Glutamatergic neuron (in vitro differentiated cells): Measurements from ENCODE around the gene TOMM40L. TPM values are rescaled to one million over a fixed set of nuclear protein-coding genes. Genes with fewer than 3 reads are reported as not detected.

Experiments used
- DNase-seq: peaks from one replicate; pipeline ENCODE4 v3.0.0; 2022
- H3K27ac Mint-ChIP-seq: one replicate; pipeline ENCODE4 v1.8.0; 2020; ENCODE audit warnings: mild to moderate bottlenecking, mixed read lengths, inconsistent platforms; ENCODE audit not compliant: unreplicated experiment
- H3K27me3 Mint-ChIP-seq: one replicate; pipeline ENCODE4 v1.8.0; 2020; ENCODE audit warnings: mild to moderate bottlenecking, moderate library complexity, mixed read lengths, inconsistent platforms; ENCODE audit not compliant: unreplicated experiment
- H3K36me3 Mint-ChIP-seq: one replicate; pipeline ENCODE4 v1.8.0; 2020; ENCODE audit warnings: mild to moderate bottlenecking, mixed read lengths, inconsistent platforms; ENCODE audit not compliant: unreplicated experiment
- H3K4me1 Mint-ChIP-seq: one replicate; pipeline ENCODE4 v1.8.0; 2020; ENCODE audit warnings: mild to moderate bottlenecking, low read depth, mixed read lengths, inconsistent platforms; ENCODE audit not compliant: unreplicated experiment
- H3K4me3 Mint-ChIP-seq: one replicate; pipeline ENCODE4 v1.8.0; 2020; ENCODE audit warnings: mild to moderate bottlenecking, mixed read lengths, inconsistent platforms; ENCODE audit not compliant: unreplicated experiment
- H3K9me3 Mint-ChIP-seq: one replicate; pipeline ENCODE4 v1.8.0; 2020; ENCODE audit warnings: mild to moderate bottlenecking, moderate library complexity, mixed read lengths, inconsistent platforms; ENCODE audit not compliant: unreplicated experiment
- CTCF ChIP-seq: fragments of 200-600 bp; sonication (generic); IDR thresholded peaks from one replicate; pipeline ENCODE4 v1.5.0; 2021; ENCODE audit not compliant: partially characterized antibody, unreplicated experiment
- total RNA-seq: library from RNA; stranded (reverse); fragmentation: NEBNext Ultra II Directional; extraction: Animal tissue kit (Norgen Biotek cat#: 25700); gene quantifications from one replicate; pipeline ENCODE4 v1.2.1, GENCODE V29; 2021; ENCODE audit not compliant: unreplicated experiment

Gene TOMM40L
- total RNA-seq, 1 donor from 2014 or later = 20.7 TPM

GRCh38 chr1:161192476-161193465 is 33.1 kb upstream of the TOMM40L start:
- H3K27me3 Mint-ChIP-seq = peaks cover 8% of the 10 kb centered on the region
- peaks cover 13% of the 10 kb centered on the region for H3K4me1 Mint-ChIP-seq
- H3K36me3 Mint-ChIP-seq = no peaks in the 10 kb centered on the region
- peak overlapping the region; percentile 36 for H3K4me3 Mint-ChIP-seq
- TF ChIP-seq CTCF = peak; percentile 88
- DNase-seq = peak; percentile 68
- H3K9me3 Mint-ChIP-seq = peaks cover 2% of the 10 kb centered on the region
- H3K27ac Mint-ChIP-seq = peak overlapping the region; percentile 84

DNA sequence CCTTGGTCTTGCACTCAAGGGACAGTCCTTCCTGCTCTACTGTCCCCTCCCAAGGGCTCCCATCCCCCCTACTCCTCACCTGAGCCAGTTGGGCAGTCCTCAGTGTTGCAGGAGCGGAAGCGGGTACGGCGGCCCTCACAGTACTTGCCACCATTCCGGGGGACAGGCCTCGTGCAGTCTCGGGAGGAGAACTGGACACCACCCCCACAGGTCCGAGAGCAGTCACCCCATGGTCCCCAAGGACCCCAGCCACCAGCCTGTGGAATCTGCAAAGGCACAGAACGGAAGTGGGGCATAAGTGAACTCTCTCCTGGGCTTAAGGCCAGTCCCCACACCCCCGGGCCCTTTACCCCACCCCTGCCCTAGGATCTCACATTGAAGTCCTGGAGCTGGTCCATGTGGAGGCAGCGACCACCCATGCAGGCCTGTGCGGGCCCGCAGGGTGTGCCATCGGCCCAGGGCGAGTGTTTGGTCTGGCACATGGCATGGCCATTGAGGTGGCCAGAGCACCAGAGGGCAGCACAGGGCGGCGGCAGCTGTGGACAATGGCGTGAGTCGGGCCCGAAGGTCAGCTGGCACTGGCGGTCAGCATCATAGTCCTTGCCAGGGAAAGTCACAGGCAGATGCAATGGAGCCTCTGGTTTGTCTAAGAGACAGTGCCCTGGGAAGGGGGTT is 32.2 kb upstream of the TOMM40L start:
- Mint-ChIP-seq H3K4me3 (no peak overlapping the region), H3K9me3 (peaks cover 2% of the 10 kb centered on the region), H3K27ac (no peak overlapping the region), H3K36me3 (no peaks in the 10 kb centered on the region), H3K4me1 (peaks cover 13% of the 10 kb centered on the region), H3K27me3 (peaks cover 9% of the 10 kb centered on the region)
- no peak for TF ChIP-seq CTCF
- no peak for DNase-seq

DNA sequence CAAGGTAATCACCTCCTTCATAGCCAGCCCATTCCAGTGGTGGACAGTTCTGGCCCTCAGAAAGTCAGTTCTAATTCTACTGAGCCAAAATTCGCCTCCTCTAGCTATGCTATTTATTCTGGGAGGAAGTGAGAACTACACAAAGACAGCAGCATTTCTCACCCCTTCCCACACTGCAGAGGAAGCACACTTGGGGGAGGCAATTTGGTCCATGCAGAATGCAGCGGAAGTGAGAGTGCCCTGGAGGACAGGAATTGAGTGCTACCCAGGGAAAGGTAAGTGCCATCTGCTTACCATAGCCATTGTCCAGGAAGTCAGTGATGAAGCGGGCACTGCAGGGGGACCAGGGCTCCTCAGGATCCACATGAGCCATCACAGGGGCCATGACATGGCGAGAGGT is 30.7 kb upstream of the TOMM40L start:
- peaks cover 24% of the 10 kb centered on the region for H3K4me1 Mint-ChIP-seq

DNA sequence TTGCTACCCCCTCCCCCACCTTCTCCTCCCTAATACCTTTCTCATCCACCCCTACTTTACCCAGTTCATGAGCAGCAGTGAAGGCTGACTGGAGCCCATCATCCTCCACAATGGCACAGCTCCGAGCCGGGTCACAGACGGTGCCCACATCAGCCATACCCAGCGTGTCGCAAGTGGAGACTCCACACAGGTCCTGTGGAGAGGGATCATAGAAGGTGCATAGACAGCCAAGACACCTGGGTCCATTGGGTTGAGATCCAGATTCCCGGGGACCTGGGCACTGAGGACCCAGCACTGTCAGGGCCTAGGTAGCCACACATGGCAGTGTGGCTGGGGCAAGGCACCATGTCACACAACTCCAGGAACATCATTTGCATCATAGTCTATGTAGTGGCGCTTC is 29.7 kb upstream of the TOMM40L start:
- Mint-ChIP-seq H3K27me3 (peaks cover 12% of the 10 kb centered on the region), H3K9me3 (peaks cover 4% of the 10 kb centered on the region), H3K4me3 (no peak overlapping the region), H3K4me1 (peaks cover 27% of the 10 kb centered on the region), H3K36me3 (no peaks in the 10 kb centered on the region), H3K27ac (no peak overlapping the region)
- no peak for TF ChIP-seq CTCF
- DNase-seq = no peak

More for the DNA sequence above, 30.7 kb upstream of the TOMM40L start:
- no peak for DNase-seq
- no peak overlapping the region for H3K4me3 Mint-ChIP-seq
- peaks cover 12% of the 10 kb centered on the region for H3K27me3 Mint-ChIP-seq
- H3K9me3 Mint-ChIP-seq = peaks cover 4% of the 10 kb centered on the region
- H3K36me3 Mint-ChIP-seq = no peaks in the 10 kb centered on the region
- H3K27ac Mint-ChIP-seq = no peak overlapping the region
- TF ChIP-seq CTCF = no peak
